Measurements from ENCODE around the gene NDUFB6. TPM values are rescaled to one million over a fixed set of nuclear protein-coding genes. Genes with fewer than 3 reads are reported as not detected.

The NDUFB6 gene
- total and polyA plus RNA-seq, 4 donors, result 22.3 to 118 (median 32.5) TPM

DNA sequence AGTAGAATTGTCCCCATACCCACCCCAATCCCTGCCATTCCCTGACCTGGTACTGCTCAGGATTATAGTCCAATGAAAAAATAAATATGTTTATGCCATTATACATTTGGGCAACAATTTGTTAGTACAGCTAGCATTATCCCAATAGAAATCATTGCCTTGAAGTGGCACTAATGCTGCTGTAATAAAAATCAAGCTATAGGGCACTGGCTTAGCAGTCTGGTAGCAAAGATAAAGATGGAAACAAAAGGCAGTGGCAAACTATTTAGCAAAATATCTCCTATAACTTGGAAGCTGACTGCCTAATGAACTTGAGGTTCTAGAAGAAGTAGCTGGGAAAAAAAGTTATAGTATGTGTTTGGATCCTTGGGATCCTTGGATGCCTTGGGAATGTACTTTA lies 18.4 kb downstream of the NDUFB6 start:
- Histone ChIP-seq H3K9ac (ENCODE audit: low read depth in 1 of 2, low read length in 2 of 2) (no peak overlapping the region), H3K36me3 (ENCODE audit: control insufficient read depth in 4 of 4, insufficient read depth in 3 of 4, low read depth in 1 of 4, low read length in 3 of 4) (peaks cover 0 to 2% (median 0%) of the 10 kb centered on the region in 4 donors), H3K27ac (ENCODE audit: low read depth in 1 of 2, low read length in 2 of 2) (no peak overlapping the region), H3K27me3 (ENCODE audit: control insufficient read depth in 4 of 4, insufficient read depth in 4 of 4, low read length in 3 of 4) (no peaks in the 10 kb centered on the region), H3K9me3 (ENCODE audit: control insufficient read depth in 4 of 4, low read length in 3 of 4) (no peaks in the 10 kb centered on the region), H3K4me3 (ENCODE audit: low read depth in 1 of 3, low read length in 3 of 3) (no peak overlapping the region), H3K4me1 (ENCODE audit: control insufficient read depth in 4 of 4, insufficient read depth in 4 of 4, low read length in 3 of 4) (peaks cover 3 to 26% (median 13%) of the 10 kb centered on the region in 4 donors)
- TF ChIP-seq HNF4A (conservative IDR thresholded peaks at IDR 0.05) (no peak), RXRA (IDR thresholded peaks at IDR 0.05) (no peak), HNF4G (IDR thresholded peaks at IDR 0.05) (no peak), YY1 (IDR thresholded peaks at IDR 0.05) (no peak), EGR1 (IDR thresholded peaks at IDR 0.05; ENCODE audit: low read depth in 2 of 2) (no peak), FOXA1 (IDR thresholded peaks at IDR 0.05) (no peak), FOXA2 (IDR thresholded peaks at IDR 0.05) (no peak), NR2F2 (IDR thresholded peaks at IDR 0.05) (no peak), RAD21 (IDR thresholded peaks at IDR 0.05) (no peak), GABPA (IDR thresholded peaks at IDR 0.05 in 1 of 2, conservative IDR thresholded peaks at IDR 0.05 in 1 of 2) (no peak)
- TF ChIP-seq, protein P1, sequence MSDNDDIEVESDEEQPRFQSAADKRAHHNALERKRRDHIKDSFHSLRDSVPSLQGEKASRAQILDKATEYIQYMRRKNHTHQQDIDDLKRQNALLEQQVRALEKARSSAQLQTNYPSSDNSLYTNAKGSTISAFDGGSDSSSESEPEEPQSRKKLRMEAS (IDR thresholded peaks at IDR 0.05), result no peak
- TF ChIP-seq, protein P2, sequence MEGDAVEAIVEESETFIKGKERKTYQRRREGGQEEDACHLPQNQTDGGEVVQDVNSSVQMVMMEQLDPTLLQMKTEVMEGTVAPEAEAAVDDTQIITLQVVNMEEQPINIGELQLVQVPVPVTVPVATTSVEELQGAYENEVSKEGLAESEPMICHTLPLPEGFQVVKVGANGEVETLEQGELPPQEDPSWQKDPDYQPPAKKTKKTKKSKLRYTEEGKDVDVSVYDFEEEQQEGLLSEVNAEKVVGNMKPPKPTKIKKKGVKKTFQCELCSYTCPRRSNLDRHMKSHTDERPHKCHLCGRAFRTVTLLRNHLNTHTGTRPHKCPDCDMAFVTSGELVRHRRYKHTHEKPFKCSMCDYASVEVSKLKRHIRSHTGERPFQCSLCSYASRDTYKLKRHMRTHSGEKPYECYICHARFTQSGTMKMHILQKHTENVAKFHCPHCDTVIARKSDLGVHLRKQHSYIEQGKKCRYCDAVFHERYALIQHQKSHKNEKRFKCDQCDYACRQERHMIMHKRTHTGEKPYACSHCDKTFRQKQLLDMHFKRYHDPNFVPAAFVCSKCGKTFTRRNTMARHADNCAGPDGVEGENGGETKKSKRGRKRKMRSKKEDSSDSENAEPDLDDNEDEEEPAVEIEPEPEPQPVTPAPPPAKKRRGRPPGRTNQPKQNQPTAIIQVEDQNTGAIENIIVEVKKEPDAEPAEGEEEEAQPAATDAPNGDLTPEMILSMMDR (IDR thresholded peaks at IDR 0.05; ENCODE audit: low read depth, low read length, missing input control), result no peak
- TF ChIP-seq, protein P3, sequence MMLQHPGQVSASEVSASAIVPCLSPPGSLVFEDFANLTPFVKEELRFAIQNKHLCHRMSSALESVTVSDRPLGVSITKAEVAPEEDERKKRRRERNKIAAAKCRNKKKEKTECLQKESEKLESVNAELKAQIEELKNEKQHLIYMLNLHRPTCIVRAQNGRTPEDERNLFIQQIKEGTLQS (IDR thresholded peaks at IDR 0.05), result no peak
- DNase-seq (ENCODE audit: low spot score), result no peak

DNA sequence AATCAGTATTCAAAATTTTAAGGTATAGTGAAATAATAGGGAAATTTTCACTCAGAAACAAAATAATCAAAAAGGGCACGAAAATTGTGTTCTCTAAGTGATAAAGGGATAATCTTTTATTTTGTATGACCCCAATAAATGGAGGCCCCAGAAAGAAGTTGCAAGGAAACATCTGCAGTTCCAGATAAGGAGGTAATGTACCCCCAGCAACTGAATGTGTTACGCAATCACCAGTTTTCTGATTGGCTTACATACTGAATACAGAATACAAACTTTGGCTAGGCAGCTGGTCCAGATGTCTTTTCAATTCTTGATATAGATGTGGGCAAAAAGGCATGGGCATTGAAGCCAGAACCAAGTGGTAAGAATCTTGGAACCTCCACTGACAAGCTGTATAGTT lies 18.9 kb downstream of the NDUFB6 start:
- Histone ChIP-seq H3K4me3 (ENCODE audit: low read depth in 1 of 3, low read length in 3 of 3) (no peak overlapping the region), H3K4me1 (ENCODE audit: control insufficient read depth in 4 of 4, insufficient read depth in 4 of 4, low read length in 3 of 4) (peaks cover 3 to 29% (median 13%) of the 10 kb centered on the region in 4 donors), H3K9me3 (ENCODE audit: control insufficient read depth in 4 of 4, low read length in 3 of 4) (no peaks in the 10 kb centered on the region), H3K27ac (ENCODE audit: low read depth in 1 of 2, low read length in 2 of 2) (no peak overlapping the region), H3K9ac (ENCODE audit: low read depth in 1 of 2, low read length in 2 of 2) (no peak overlapping the region), H3K27me3 (ENCODE audit: control insufficient read depth in 4 of 4, insufficient read depth in 4 of 4, low read length in 3 of 4) (no peaks in the 10 kb centered on the region), H3K36me3 (ENCODE audit: control insufficient read depth in 4 of 4, insufficient read depth in 3 of 4, low read depth in 1 of 4, low read length in 3 of 4) (peaks cover 0 to 2% (median 0%) of the 10 kb centered on the region in 4 donors)
- 85% methylated on average over 2 of the region's 2 CpGs for WGBS
- TF ChIP-seq HNF4A (conservative IDR thresholded peaks at IDR 0.05) (no peak), TAF1 (conservative IDR thresholded peaks at IDR 0.05) (no peak), FOXA1 (IDR thresholded peaks at IDR 0.05) (no peak), HNF4G (IDR thresholded peaks at IDR 0.05) (no peak), RAD21 (IDR thresholded peaks at IDR 0.05) (no peak), SP1 (IDR thresholded peaks at IDR 0.05) (no peak), GABPA (IDR thresholded peaks at IDR 0.05 in 1 of 2, conservative IDR thresholded peaks at IDR 0.05 in 1 of 2) (no peak), FOXA2 (IDR thresholded peaks at IDR 0.05) (no peak), YY1 (IDR thresholded peaks at IDR 0.05) (no peak), EGR1 (IDR thresholded peaks at IDR 0.05; ENCODE audit: low read depth in 2 of 2) (no peak), JUND (IDR thresholded peaks at IDR 0.05) (no peak), NR2F2 (IDR thresholded peaks at IDR 0.05) (no peak), RXRA (IDR thresholded peaks at IDR 0.05) (no peak)
- TF ChIP-seq, protein P1 (IDR thresholded peaks at IDR 0.05), result no peak
- TF ChIP-seq, protein P3 (IDR thresholded peaks at IDR 0.05), result no peak
- TF ChIP-seq, protein P4, sequence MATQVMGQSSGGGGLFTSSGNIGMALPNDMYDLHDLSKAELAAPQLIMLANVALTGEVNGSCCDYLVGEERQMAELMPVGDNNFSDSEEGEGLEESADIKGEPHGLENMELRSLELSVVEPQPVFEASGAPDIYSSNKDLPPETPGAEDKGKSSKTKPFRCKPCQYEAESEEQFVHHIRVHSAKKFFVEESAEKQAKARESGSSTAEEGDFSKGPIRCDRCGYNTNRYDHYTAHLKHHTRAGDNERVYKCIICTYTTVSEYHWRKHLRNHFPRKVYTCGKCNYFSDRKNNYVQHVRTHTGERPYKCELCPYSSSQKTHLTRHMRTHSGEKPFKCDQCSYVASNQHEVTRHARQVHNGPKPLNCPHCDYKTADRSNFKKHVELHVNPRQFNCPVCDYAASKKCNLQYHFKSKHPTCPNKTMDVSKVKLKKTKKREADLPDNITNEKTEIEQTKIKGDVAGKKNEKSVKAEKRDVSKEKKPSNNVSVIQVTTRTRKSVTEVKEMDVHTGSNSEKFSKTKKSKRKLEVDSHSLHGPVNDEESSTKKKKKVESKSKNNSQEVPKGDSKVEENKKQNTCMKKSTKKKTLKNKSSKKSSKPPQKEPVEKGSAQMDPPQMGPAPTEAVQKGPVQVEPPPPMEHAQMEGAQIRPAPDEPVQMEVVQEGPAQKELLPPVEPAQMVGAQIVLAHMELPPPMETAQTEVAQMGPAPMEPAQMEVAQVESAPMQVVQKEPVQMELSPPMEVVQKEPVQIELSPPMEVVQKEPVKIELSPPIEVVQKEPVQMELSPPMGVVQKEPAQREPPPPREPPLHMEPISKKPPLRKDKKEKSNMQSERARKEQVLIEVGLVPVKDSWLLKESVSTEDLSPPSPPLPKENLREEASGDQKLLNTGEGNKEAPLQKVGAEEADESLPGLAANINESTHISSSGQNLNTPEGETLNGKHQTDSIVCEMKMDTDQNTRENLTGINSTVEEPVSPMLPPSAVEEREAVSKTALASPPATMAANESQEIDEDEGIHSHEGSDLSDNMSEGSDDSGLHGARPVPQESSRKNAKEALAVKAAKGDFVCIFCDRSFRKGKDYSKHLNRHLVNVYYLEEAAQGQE (IDR thresholded peaks at IDR 0.05), result no peak
- TF ChIP-seq, protein P5, sequence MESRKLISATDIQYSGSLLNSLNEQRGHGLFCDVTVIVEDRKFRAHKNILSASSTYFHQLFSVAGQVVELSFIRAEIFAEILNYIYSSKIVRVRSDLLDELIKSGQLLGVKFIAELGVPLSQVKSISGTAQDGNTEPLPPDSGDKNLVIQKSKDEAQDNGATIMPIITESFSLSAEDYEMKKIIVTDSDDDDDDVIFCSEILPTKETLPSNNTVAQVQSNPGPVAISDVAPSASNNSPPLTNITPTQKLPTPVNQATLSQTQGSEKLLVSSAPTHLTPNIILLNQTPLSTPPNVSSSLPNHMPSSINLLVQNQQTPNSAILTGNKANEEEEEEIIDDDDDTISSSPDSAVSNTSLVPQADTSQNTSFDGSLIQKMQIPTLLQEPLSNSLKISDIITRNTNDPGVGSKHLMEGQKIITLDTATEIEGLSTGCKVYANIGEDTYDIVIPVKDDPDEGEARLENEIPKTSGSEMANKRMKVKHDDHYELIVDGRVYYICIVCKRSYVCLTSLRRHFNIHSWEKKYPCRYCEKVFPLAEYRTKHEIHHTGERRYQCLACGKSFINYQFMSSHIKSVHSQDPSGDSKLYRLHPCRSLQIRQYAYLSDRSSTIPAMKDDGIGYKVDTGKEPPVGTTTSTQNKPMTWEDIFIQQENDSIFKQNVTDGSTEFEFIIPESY (IDR thresholded peaks at IDR 0.05), result no peak
- TF ChIP-seq, protein P2 (IDR thresholded peaks at IDR 0.05; ENCODE audit: low read depth, low read length, missing input control), result no peak
- no peak for DNase-seq (ENCODE audit: low spot score)
